Adipocyte (in vitro differentiated cells): ENCODE measurements around the gene HBA2.

Experiments
- DNase-seq: peaks from one replicate; pipeline ENCODE4 v3.0.0-alpha.2; 2015; ENCODE audit warnings: low read depth
- H3K27me3 ChIP-seq: replicated peaks from 2 replicates; pipeline ENCODE4 v1.7.0; 2013; ENCODE audit warnings: mild to moderate bottlenecking, low read length, moderate library complexity; ENCODE audit not compliant: control insufficient read depth, insufficient read depth
- H3K36me3 ChIP-seq: 2 replicates; pipeline ENCODE4 v1.7.0; 2013; ENCODE audit warnings: low read length, mild to moderate bottlenecking, moderate library complexity; ENCODE audit not compliant: control insufficient read depth, insufficient read depth, severe bottlenecking
- H3K4me1 ChIP-seq: 2 replicates; pipeline ENCODE4 v1.7.0; 2013; ENCODE audit warnings: mild to moderate bottlenecking, low read length, moderate library complexity; ENCODE audit not compliant: control insufficient read depth, insufficient read depth
- H3K4me3 ChIP-seq: 2 replicates; pipeline ENCODE4 v1.7.0; 2013; ENCODE audit warnings: mild to moderate bottlenecking, low read length, moderate library complexity
- H3K9ac ChIP-seq: 2 replicates; pipeline ENCODE4 v1.7.0; 2013; ENCODE audit warnings: mild to moderate bottlenecking, low read length, moderate library complexity
- H3K9me3 ChIP-seq: 2 replicates; pipeline ENCODE4 v1.7.0; 2013; ENCODE audit warnings: mild to moderate bottlenecking, low read length, moderate library complexity; ENCODE audit not compliant: control insufficient read depth

The HBA2 gene

GRCh38 chr16:220021-220420 lies 47.3 kb downstream of the HBA2 start:
- H3K9ac ChIP-seq: no peak overlapping the region
- H3K4me1 ChIP-seq: peaks cover 5% of the 10 kb centered on the region
- no peak for DNase-seq
- no peak overlapping the region for H3K4me3 ChIP-seq
- peaks cover 82% of the 10 kb centered on the region for H3K36me3 ChIP-seq
- H3K27me3 ChIP-seq: no peaks in the 10 kb centered on the region
- H3K9me3 ChIP-seq: peaks cover 3% of the 10 kb centered on the region
